GM19193 (cell line): ENCODE measurements around the gene HPGD.

ENCODE experiments used
- POLR2A ChIP-seq: IDR thresholded peaks from 4 replicates; pipeline ENCODE4 v1.6.1; 2011; ENCODE audit not compliant: insufficient read depth, insufficient read length; ENCODE audit errors: extremely low read depth

HPGD gene

DNA sequence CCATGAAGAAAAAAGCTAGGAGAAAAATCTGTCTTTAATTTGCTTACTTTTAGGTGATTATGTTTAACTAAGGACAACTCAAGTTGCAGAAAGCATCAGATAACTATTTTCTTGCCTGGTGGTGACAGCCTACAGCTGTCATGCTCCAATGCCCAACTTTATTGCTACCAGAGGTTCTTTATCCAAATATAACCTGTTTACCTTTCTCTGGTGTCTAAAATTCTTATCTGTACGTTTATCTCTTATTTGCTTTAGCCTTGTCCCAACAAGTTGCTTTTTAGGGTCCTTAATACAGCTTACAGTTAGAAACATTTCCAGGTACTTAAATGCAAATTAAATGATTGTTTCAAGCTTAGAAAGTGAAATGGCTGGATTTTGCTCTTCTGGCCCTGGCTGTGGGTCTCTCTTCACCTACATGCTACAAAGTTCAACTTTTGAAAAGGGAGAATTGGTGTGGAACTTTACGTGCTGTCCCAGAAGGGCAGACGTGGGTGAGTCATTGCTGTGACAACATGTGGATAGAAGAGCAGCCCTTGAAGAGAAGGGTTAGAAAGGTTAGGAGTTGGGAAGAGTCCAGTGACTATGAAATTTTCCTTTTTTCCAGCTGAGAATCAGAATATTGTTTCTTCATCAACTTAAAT is 60.7 kb downstream of the HPGD start:
- no peak for TF ChIP-seq POLR2A

DNA sequence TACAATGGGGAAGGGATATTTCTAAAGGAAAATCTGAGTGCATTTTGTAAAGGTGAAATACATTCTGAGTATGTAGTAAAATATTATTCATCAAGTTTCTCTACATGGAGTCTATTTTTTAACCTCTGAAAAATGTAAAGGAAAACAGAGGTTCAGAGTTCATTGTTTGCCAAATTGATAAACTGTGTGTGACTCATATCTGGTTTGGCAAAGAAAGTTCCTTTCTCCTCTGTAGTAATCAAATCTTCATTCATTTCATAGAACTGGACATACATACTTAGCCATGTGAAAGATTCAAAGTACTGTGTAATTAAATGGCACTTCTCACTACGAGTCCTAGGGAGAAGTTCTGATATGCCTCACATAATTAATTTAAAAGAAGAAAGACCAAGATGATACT is 61.6 kb downstream of the HPGD start:
- no peak for TF ChIP-seq POLR2A

DNA sequence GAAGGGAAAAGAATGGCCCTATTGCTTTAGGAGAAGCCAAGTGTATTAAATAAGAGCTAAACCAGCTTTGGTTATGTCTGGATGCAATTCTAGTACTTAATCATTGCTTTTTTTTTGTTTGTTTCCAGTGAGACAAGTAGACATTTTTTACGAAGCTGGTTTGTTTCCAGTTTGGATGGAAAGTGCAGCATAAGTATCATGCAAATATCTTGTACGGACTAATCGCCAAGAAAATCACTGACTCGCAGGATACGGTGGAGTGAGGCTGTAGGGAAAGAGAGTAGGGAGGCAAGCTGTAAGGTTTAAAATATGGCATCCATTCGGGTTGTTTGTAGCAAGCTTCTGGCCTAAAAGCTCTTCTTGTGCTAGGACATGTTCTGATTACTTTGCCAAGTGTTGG is 64.8 kb downstream of the HPGD start:
- TF ChIP-seq POLR2A = no peak

DNA sequence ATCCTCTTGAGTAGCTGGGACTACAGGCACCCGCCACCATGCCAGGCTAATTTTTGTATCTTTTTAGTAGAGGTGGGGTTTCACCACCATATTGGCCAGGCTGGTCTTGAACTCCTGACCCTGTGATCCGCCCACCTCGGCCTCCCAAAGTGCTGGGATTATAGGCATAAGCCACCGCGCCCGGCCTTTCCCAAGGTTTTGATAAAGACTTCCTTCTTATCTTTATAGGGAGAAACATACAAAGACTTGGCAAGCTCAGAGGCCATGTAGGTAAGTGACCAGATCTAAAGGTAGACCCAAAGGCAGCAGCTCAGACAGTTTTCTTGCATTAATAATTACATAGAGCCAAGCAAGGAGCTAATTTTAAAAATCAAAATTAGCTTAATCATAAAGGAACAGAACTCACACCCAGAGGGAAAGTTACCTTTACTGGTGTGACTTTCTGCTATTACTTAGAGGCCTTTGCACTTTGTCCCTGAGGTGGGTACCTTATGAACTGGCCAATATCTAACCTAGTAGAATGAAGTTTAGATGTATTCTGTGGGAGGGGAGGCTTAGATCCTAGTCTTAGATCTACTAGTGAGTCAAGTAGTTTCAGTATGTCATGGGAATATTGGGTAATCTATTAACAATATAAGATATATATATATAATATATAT is 67.3 kb downstream of the HPGD start:
- TF ChIP-seq POLR2A = no peak

DNA sequence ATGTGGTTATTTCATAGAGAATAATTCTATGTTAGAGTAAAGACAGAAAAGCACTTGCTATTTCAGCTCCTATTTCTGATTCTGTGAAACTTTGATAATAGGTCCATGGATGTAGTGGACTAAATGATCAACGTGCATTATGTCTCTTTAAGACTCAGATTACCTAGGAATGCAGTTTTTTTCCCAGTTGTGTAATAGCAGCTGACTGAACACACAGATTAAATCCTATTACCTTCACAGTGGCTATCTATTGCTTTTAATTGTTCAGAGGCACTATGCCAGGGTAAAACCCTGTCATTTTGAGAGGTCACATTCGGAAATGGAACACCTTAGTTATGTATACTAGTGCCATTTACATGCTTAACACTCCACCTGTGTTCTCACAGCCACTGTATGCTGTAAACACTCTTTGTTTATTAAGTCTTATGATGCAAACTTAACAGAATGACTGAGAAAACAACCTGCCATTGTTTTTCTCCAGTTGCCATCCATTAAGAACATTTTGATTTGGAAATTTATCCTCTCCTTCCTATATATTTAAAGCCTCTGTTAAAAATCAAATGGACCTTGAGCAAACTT is 70.5 kb downstream of the HPGD start:
- TF ChIP-seq POLR2A = no peak

DNA sequence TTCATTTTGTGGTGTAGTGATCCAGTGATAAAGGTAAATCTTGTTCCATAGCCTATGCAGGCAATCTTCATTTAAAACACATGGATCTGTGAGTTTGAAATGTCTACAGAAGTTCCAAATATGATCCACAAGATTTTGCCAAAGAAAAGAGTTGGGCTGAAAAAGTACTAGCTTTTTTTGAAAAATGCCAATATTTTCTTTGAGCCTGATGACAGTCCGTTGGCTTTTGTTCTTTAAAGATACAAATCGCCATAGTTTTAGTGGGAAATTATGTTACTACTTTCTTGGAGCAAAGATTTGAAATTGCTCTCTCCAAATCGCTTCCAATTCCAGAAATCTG is 71.5 kb downstream of the HPGD start:
- no peak for TF ChIP-seq POLR2A

DNA sequence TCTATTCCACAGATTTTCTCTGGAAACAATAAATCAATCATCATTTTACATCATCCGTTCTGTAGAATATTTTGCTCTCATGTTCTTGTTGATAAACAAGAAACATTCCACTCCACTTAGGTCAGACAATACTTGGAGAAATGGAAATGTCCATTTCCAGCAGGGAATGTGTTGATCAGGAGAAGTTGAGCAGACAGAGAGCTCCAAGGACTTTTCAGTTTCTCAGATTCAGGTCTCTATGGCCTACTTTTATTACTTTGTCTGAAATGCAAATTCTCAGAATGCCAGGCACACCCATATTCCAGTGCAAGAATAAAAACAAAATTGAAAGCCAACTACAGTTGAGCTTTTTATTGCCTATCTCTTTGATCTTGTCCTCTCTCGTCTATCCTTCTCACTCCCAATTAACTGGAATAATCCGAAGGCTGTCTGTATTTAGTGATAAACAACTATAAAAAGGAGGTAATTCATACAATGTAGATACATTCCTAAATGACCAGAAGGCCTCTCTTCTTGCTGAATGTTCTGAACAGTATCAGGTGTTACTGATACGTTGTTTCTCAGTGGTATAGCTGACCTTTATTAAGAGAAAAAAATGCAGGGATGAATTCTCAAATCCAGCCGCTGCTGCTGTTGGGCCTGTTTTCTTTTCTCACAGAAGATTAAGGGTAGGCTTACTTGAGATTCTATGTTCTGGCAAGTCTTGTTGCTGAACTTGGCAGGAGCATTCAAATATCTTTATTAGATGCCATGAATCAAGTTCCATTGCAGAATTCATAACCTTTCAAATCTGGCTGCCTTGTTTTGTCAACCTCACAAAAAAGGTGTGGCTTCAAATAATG is 72.1 kb downstream of the HPGD start:
- TF ChIP-seq POLR2A = no peak

DNA sequence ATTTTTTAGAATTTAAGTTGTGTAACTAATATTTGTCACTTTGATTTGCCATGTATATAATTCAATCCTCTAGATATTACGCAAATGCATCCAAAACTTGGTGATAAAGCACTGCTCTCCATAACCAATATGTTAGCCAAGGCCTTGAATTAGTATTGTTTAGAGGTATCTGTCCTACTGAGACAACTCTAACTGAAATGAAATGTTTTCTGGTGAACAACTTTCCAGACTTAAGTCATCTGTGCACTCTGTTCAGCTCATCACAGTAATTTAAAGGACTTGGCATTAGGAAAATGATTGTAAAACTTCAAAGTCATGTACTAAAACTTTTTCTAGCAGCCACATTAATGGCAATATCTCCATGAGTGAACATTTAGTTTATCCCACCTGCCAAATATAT is 73.1 kb downstream of the HPGD start:
- TF ChIP-seq POLR2A = no peak

DNA sequence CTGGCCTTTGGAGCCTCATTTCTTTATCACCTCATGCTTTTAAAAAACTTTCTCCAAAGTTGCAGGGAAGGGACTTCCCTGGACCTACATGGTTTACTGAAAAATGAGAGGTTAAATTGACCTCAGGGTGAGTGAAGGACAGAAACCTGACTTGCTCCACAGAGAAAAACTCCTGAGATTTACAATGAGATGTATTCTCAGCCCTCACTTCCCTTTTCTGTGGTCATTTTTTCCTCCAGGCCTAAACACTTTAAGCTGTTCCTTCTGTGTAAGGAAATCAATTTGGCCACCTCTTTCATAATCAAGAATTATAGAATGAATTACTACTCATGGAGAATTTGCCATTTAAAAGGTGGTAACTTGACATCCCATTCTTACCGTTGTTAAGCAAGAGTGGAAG is 77.9 kb downstream of the HPGD start:
- TF ChIP-seq POLR2A = no peak
